ENCODE measurements around the gene ALG12. TPM values are rescaled to one million over a fixed set of nuclear protein-coding genes. Genes with fewer than 3 reads are reported as not detected.

Gene ALG12
- total and polyA plus RNA-seq, 2 of the 13 experiments (the other 11 are each of a cell fraction or from before 2014, with no cell fraction given), result 7.8 to 15.8 TPM

DNA sequence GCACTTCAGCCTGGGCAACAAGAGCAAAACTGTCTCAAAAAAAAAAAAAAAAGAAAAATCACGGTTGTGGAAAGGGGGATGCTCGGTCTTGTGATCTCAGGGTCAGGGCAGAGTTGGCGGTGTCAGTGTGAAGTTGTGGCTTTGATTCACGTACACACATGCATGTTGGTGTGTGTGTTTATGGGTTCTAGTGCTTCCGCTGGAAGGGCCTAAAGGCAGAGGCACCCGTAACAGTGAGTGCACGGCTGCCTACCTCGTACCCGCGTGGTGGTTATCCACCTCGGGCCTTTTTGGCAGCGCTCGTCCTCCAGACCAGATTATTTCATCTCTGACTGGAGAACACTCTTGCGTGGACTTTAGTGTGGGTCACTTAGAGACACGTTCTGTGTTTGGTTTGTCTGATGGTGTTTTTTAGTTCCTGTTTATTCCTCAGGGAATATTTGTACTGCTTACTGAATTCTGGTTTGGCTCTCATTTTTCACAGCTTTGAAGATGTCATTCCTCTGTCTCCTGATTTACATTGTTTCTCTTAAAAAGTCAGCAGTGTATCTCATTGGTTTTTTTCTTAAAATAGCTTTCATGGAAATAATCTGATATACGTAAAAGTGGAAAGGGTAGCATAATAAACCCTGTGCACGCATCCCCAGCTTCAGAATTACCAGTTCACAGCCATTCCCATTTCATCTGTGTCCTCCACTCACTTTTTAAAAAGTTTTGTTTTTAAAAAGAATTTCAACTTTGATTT lies 49.0 kb downstream of the ALG12 start:
- H3K4me2 ChIP-seq (ENCODE audit: low read depth, low read length), result no peak overlapping the region
- in situ Hi-C loops (cut with HindIII; ENCODE audit: extremely low pct_ligation_motif_present, low pct_unique_long_range_greater_than_20kb) (no loop called here), intact Hi-C loops (cut with micrococcal nuclease; ENCODE audit: unreplicated experiment) (loop anchor here (1.0 kb wide), 1 partner anchor 49 kb away; the partner anchor contains the start of genes ALG12 and CRELD2)
- no peak overlapping the region for H3K4me3 ChIP-seq (replicated peaks in 1 of 3; ENCODE audit: insufficient read depth in 1 of 3, low read depth in 2 of 3, low read length in 3 of 3)
- peaks cover 40% of the 10 kb centered on the region for H3K4me1 ChIP-seq (ENCODE audit: insufficient read depth, low read length)
- no peaks in the 10 kb centered on the region; a peak in 1 of 5 replicates for H3K36me3 ChIP-seq (replicated peaks in 1 of 2; ENCODE audit: control insufficient read depth in 1 of 2, insufficient read depth in 2 of 2, low read length in 2 of 2)
- H2AFZ ChIP-seq (ENCODE audit: low read length), result no peak overlapping the region
- H3K9ac ChIP-seq (ENCODE audit: insufficient read depth, low read depth, low read length), result no peak overlapping the region
- POLR2A ChIA-PET, result interaction anchor here (1.8 kb wide), 1 partner anchor 17 kb away, joined by 6 read pairs; no protein-coding TSS in a partner anchor
- H3K79me2 ChIP-seq (ENCODE audit: insufficient read depth, low read length), result peaks cover 79% of the 10 kb centered on the region
- TF ChIP-seq ZNF687 (CRISPR knock-in tag; IDR thresholded peaks at IDR 0.05) (peak; percentile 15; the same call in 1 of the 2 replicates), ZMAT3 (CRISPR knock-in tag; conservative IDR thresholded peaks at IDR 0.05) (no peak), ZNF317 (CRISPR knock-in tag; IDR thresholded peaks at IDR 0.05) (peak; percentile 98), ZBTB38 (CRISPR knock-in tag; IDR thresholded peaks at IDR 0.05) (peak; percentile 73; the same call in 1 of the 2 replicates), JUN (CRISPR knock-in tag; IDR thresholded peaks at IDR 0.05) (no peak)
- TF ChIP-seq, protein P1, sequence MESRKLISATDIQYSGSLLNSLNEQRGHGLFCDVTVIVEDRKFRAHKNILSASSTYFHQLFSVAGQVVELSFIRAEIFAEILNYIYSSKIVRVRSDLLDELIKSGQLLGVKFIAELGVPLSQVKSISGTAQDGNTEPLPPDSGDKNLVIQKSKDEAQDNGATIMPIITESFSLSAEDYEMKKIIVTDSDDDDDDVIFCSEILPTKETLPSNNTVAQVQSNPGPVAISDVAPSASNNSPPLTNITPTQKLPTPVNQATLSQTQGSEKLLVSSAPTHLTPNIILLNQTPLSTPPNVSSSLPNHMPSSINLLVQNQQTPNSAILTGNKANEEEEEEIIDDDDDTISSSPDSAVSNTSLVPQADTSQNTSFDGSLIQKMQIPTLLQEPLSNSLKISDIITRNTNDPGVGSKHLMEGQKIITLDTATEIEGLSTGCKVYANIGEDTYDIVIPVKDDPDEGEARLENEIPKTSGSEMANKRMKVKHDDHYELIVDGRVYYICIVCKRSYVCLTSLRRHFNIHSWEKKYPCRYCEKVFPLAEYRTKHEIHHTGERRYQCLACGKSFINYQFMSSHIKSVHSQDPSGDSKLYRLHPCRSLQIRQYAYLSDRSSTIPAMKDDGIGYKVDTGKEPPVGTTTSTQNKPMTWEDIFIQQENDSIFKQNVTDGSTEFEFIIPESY (CRISPR knock-in tag; IDR thresholded peaks at IDR 0.05), result peak; percentile 88
- no peak for FAIRE-seq
- no peak for ATAC-seq
- H3K27ac ChIP-seq (ENCODE audit: extremely low read length, insufficient read depth, low read length), result no peak overlapping the region
- peaks cover 11% of the 10 kb centered on the region; the same call in 1 of the 2 replicates for H4K20me1 ChIP-seq (ENCODE audit: insufficient read depth, low read length)
- 75% methylated on average over 10 of the region's 17 CpGs for WGBS (ENCODE audit: low lambda C conversion rate)
- no peaks in the 10 kb centered on the region for H3K27me3 ChIP-seq (ENCODE audit: control insufficient read depth in 1 of 2, insufficient read depth in 2 of 2, low read length in 2 of 2)
- BruUV-seq (replicated peaks), result no TSS peak
- no peak for DNase-seq (ENCODE audit: low spot score)
- H3K9me3 ChIP-seq (ENCODE audit: low read length), result peaks cover 14% of the 10 kb centered on the region
- CTCF ChIA-PET (ENCODE audit: low intra/inter-chr PET ratio, low total read pairs), result no interaction called here
